ENCODE data around the gene TRIM67.

GRCh38 chr1:231252336-231252735, 90.5 kb downstream of the TRIM67 start:
- TF ChIP-seq CTCF (conservative IDR thresholded peaks at IDR 0.05; ENCODE audit: low read depth, low read length) (no peak), EZH2 (IDR thresholded peaks at IDR 0.05; ENCODE audit: low read length, unreplicated experiment) (no peak)
